ENCODE measurements around the gene STEAP1. TPM values are rescaled to one million over a fixed set of nuclear protein-coding genes. Genes with fewer than 3 reads are reported as not detected.
"Not testable (repeated sequence)": the region's sequence is repeated elsewhere in the genome, so short reads cannot be mapped to it uniquely, and the experiment has no call there.

Gene STEAP1
- total RNA-seq (10 to 100 TPM in 1 of 7 donors, 1 to 10 TPM in 6; 1.5 to 12.3 (median 4.4) TPM), polyA plus RNA-seq (1 to 10 TPM in 2 of 3 donors, under 1 TPM in 1; 0.67 to 1.7 (median 1.7) TPM)
- long read RNA-seq, donor 1, partial matches to known transcripts: 0 of 1 reads
- long read RNA-seq, donor 1, other reads (novel, unspliced or antisense): 0 of 1 reads
- long read RNA-seq, donor 2: 0 reads

DNA sequence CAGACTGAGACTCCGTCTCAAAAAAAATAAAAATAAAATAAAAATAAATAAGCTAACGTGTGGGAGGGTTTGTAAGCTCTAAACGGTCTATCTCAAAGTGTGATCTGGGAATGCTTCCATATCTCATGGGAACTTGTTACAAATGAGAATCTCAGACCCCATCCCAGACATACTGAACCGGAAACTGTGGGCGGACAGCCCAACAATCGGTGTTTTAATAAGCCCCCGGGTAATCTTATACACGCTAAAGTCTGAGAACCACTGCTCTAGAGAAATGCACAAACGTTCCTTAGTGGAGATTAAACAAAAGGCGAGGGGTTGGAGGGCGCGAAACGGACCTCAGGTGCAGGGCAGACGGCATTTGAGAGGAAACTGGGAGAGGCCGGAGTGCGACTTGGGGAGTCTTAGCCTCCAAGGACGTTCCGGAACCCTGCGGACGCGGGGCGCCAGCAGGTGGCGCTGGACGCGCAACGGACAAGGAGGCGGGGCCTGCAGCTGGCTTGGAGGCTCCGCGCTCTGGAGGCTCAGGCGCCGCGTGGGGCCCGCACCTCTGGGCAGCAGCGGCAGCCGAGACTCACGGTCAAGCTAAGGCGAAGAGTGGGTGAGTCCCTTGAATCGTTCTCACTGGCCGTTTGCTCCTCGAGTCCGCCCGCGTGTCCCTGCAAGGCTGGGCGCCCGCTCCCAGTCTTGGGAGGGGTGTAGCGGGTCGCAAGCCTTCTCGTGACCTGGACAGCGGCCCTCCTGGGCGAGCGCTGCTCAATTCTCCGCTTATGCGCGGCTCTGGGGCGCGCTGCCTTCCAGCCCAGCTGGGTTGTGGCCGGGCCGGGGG, at the start of gene STEAP1:
Gene STEAP1, plus strand, starts transcription at position 527 of the 829 bp plus-strand sequence. CDS start 5,320 bp downstream, outside the sequence.
- Histone ChIP-seq H3K4me3 (peak within 1 kb of the TSS; percentile 23 to 72 (median 42)), H3K27me3 (replicated peaks in 1 of 7) (peaks cover 0 to 19% (median 0%) of the 10 kb centered on the region in 7 donors), H3K4me1 (peaks cover 0 to 12% (median 10%) of the 10 kb centered on the region in 6 donors), H3K27ac (peak within 1 kb of the TSS in 6 of 8 donors; percentile 55 to 75 (median 66))
- H3K9me3 ChIP-seq, H3K36me3 ChIP-seq: not testable (repeated sequence)
- intact Hi-C loops (cut with DNase I; ENCODE audit: low total_unique reads): loop anchor here (10.0 kb wide), 1 partner anchor 111 kb away; no protein-coding TSS in a partner anchor
- WGBS, 5 donors: 6 to 11% (median 6%) methylated on average over 31 to 58 of the region's 58 CpGs
- peak; percentile 97 for DNase-seq
- peak in 2 of 3 donors; percentile 68 to 71 for TF ChIP-seq POLR2AphosphoS5 (IDR thresholded peaks at IDR 0.05)
- TF ChIP-seq, protein P1, sequence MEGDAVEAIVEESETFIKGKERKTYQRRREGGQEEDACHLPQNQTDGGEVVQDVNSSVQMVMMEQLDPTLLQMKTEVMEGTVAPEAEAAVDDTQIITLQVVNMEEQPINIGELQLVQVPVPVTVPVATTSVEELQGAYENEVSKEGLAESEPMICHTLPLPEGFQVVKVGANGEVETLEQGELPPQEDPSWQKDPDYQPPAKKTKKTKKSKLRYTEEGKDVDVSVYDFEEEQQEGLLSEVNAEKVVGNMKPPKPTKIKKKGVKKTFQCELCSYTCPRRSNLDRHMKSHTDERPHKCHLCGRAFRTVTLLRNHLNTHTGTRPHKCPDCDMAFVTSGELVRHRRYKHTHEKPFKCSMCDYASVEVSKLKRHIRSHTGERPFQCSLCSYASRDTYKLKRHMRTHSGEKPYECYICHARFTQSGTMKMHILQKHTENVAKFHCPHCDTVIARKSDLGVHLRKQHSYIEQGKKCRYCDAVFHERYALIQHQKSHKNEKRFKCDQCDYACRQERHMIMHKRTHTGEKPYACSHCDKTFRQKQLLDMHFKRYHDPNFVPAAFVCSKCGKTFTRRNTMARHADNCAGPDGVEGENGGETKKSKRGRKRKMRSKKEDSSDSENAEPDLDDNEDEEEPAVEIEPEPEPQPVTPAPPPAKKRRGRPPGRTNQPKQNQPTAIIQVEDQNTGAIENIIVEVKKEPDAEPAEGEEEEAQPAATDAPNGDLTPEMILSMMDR (IDR thresholded peaks at IDR 0.05 in 8 of 11, conservative IDR thresholded peaks at IDR 0.05 in 3 of 11): peak; percentile 48 to 92 (median 85)

DNA sequence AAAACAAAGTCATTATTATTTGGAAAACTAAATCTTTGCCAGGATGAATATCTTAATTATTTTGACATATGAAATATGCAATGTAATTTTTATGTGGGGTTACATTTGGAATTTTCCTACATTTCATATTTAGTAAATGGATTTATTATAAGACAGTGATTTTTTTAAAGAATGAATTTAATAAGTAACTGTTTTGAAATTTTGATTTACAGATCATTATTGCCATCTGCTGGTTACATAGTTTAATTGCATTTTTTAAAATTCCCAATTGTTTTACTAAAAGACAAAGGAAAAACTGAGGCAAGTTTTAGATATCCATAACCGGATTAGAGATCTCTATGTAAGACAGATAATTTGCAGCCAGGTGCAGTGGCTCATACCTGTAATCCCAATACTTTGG, 39.3 kb upstream of the STEAP1 start:
- H3K27ac ChIP-seq; H3K9me3 ChIP-seq; DNase-seq; H3K36me3 ChIP-seq; H3K4me3 ChIP-seq; intact Hi-C loops (cut with DNase I; ENCODE audit: low total_unique reads): not testable (repeated sequence)
- peaks cover 0 to 24% (median 16%) of the 10 kb centered on the region in 7 donors for H3K27me3 ChIP-seq (replicated peaks in 1 of 7)
- H3K4me1 ChIP-seq: peaks cover 4 to 18% (median 14%) of the 10 kb centered on the region in 6 donors
- 26 to 38% methylated on average over 1 of the region's 1 CpG; no CpG with 5 or more reads in 3 of the 5 donors for WGBS, 5 donors
- TF ChIP-seq, protein P1 (IDR thresholded peaks at IDR 0.05 in 8 of 11, conservative IDR thresholded peaks at IDR 0.05 in 3 of 11): peak in 1 of 11 experiments; percentile 9

DNA sequence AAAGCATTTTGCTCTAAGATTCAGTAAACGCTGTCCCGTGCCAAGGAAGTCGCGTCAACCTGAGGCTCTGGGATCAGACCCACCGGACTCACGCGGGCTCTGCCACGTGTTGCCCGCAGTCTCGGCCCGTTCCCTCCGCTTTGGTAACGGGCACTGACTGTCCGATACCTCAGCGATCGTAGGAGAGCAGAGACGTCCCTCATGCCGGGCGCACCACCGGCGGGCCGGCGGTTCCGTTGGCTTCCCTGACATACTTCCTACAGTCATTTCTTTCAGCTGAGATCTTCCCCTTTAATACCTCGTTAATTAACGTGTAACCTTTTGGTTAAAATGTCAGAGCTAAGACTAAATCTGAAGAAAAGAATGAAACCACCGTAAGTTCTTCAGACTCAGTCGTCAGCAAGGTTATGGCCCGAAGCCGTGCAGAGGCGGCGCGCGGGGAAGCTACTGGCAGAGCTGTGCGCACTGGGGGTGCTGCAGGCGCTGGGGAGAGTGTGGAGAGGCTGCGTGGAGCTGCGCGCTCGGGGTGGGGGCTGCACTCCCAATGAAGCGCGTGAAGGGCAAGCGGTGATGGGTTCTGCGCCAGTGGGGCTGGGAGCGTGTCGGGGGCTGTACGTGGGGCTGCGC, 35.6 kb upstream of the STEAP1 start:
- 2 to 7% (median 3%) methylated on average over 37 to 48 of the region's 48 CpGs for WGBS, 5 donors
- H3K27me3 ChIP-seq (replicated peaks in 1 of 7): peaks cover 0 to 28% (median 18%) of the 10 kb centered on the region in 7 donors
- H3K27ac ChIP-seq; H3K9me3 ChIP-seq; H3K36me3 ChIP-seq; DNase-seq; intact Hi-C loops (cut with DNase I; ENCODE audit: low total_unique reads): not testable (repeated sequence)
- peaks cover 4 to 18% (median 14%) of the 10 kb centered on the region in 6 donors for H3K4me1 ChIP-seq
- H3K4me3 ChIP-seq: peak overlapping the region in 7 of 8 donors; percentile 36 to 63 (median 38)

DNA sequence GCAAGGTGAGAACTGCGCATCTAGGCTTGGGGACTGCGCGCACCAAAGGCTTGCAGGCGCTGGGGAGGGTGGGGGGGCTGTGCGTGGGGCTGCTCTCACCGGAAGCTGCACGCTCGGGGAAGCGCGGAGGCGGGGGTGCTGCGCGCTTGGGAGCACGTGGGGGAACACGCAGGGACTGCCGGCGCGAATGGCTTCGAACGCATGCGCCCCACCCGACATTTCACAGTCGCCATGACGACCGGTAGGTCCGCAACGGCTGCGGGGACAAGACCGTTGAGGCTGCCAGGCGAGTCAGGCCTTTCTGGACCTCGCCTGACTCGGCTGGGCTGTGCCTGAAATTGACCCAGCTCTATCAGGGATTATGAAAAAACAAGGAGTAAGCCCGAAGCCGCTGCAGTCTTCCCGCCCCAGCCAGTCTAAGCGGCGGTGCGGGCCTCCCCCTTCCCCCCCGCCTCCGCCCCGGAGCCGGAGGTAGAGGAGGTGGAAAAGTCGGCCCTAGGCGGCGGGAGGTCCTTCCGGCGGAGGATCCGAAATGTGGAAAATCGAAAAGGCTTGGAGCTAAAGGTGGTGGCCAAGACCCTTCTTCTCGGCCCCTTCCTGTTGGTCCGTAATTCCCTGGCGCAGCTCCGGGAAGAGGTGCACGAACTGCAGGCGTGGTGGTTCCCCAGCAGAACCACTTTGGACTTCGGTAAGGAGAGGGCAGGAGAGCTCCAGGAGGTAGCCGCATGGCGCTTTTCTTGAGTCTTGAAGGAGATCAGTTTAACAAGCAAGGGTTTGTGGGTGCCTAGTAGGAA, 34.9 kb upstream of the STEAP1 start:
- no peak overlapping the region for H3K27ac ChIP-seq
- TF ChIP-seq POLR2AphosphoS5 (IDR thresholded peaks at IDR 0.05) (no peak), POLR2A (IDR thresholded peaks at IDR 0.05) (no peak)
- TF ChIP-seq, protein P1 (IDR thresholded peaks at IDR 0.05 in 8 of 11, conservative IDR thresholded peaks at IDR 0.05 in 3 of 11): no peak
- H3K36me3 ChIP-seq: no peaks in the 10 kb centered on the region
- intact Hi-C loops (cut with DNase I; ENCODE audit: low total_unique reads): no loop called here
- DNase-seq: peak; percentile 69
- H3K9me3 ChIP-seq: no peaks in the 10 kb centered on the region
- peaks cover 0 to 28% (median 18%) of the 10 kb centered on the region in 7 donors for H3K27me3 ChIP-seq (replicated peaks in 1 of 7)
- peak overlapping the region in 7 of 8 donors; percentile 36 to 63 (median 38) for H3K4me3 ChIP-seq
- 1 to 6% (median 3%) methylated on average over 34 to 58 of the region's 58 CpGs for WGBS, 5 donors
- H3K4me1 ChIP-seq: peaks cover 4 to 18% (median 14%) of the 10 kb centered on the region in 6 donors

DNA sequence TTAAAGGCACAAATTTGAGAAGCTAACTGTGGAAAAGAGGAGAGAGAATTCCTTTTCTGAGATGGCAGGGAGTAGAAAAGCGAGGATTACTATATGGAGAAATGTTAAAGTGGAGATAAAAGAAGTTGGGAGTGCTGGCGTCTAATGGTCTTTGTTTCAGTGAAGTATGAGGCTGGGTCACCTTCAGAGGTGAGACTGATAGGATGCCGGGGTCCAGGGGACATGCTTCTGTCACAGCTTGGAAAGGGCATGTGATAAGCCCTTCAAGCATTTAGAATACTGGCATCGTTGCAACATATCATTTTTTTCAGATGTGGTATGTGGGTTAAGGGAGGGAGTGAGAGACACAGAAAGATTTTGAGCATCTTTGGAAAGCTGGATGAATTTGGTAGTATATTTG, 34.1 kb upstream of the STEAP1 start:
- DNase-seq; H3K27ac ChIP-seq; H3K4me3 ChIP-seq; intact Hi-C loops (cut with DNase I; ENCODE audit: low total_unique reads); H3K9me3 ChIP-seq; H3K36me3 ChIP-seq: not testable (repeated sequence)
- Histone ChIP-seq H3K27me3 (replicated peaks in 1 of 7) (peaks cover 0 to 28% (median 18%) of the 10 kb centered on the region in 7 donors), H3K4me1 (peaks cover 4 to 18% (median 14%) of the 10 kb centered on the region in 6 donors)
- whole genome bisulfite sequencing, 5 donors: 56 to 66% (median 61%) methylated on average over 4 of the region's 4 CpGs

DNA sequence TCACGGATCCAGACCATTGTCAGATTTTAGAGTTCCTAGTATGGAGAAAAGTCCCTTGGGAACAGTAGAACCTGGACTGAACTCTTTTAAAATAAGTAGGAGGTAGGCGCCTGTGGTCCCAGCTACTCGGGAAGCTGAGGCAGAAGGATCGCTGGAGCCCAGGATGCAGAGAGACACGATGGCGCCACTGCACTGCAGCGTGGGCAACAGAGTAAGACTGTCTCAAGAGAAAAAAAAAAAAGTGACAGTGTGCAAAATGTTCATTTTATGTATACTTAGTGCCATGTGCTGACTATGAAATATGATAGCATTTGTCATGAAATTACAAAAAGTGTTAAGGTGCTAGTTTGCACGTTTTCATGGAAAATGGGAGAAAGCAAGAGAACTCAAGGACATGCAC, 22.5 kb upstream of the STEAP1 start:
- H3K27ac ChIP-seq; intact Hi-C loops (cut with DNase I; ENCODE audit: low total_unique reads); DNase-seq; H3K4me1 ChIP-seq; H3K4me3 ChIP-seq; H3K27me3 ChIP-seq (replicated peaks in 1 of 7); H3K36me3 ChIP-seq: not testable (repeated sequence)
- 89 to 94% (median 90%) methylated on average over 8 of the region's 8 CpGs for WGBS, 5 donors
- peaks cover 0 to 11% (median 11%) of the 10 kb centered on the region in 8 donors for H3K9me3 ChIP-seq
